MM.1S (cell line): ENCODE measurements around the gene SLC6A7.

ENCODE experiments used
- CTCF ChIP-seq: fragments of 300-600 bp; sonication (generic); IDR thresholded peaks from 2 replicates; pipeline ENCODE4 v1.5.1; 2016; ENCODE audit warnings: antibody characterized with exemption, low read length, mixed read lengths
- EZH2 ChIP-seq: fragments of 300-600 bp; sonication (generic); optimal IDR thresholded peaks from 2 replicates; pipeline ENCODE3; 2017; ENCODE audit warnings: low read depth, mild to moderate bottlenecking, antibody characterized with exemption, low read length, mixed read lengths

- no peak for TF ChIP-seq EZH2
- no peak for TF ChIP-seq CTCF
Observed at GRCh38 chr5:150253416-150254208, 63.8 kb downstream of the SLC6A7 start.
